Activated CD4-positive, CD25-positive, alpha-beta regulatory T cell treated with anti-CD3 and anti-CD28 coated beads, Interleukin-2, amount 50 U/mL, for 16 hours (primary cell): ENCODE data around the gene TRIM52.
"Not testable (repeated sequence)": the region's sequence is repeated elsewhere in the genome, so short reads cannot be mapped to it uniquely, and the experiment has no call there.

Experiments used
- DNase-seq: peaks from one replicate; pipeline ENCODE4 v3.0.0-alpha.2; 2020; ENCODE audit warnings: low read depth, low spot score

TRIM52 gene

DNA sequence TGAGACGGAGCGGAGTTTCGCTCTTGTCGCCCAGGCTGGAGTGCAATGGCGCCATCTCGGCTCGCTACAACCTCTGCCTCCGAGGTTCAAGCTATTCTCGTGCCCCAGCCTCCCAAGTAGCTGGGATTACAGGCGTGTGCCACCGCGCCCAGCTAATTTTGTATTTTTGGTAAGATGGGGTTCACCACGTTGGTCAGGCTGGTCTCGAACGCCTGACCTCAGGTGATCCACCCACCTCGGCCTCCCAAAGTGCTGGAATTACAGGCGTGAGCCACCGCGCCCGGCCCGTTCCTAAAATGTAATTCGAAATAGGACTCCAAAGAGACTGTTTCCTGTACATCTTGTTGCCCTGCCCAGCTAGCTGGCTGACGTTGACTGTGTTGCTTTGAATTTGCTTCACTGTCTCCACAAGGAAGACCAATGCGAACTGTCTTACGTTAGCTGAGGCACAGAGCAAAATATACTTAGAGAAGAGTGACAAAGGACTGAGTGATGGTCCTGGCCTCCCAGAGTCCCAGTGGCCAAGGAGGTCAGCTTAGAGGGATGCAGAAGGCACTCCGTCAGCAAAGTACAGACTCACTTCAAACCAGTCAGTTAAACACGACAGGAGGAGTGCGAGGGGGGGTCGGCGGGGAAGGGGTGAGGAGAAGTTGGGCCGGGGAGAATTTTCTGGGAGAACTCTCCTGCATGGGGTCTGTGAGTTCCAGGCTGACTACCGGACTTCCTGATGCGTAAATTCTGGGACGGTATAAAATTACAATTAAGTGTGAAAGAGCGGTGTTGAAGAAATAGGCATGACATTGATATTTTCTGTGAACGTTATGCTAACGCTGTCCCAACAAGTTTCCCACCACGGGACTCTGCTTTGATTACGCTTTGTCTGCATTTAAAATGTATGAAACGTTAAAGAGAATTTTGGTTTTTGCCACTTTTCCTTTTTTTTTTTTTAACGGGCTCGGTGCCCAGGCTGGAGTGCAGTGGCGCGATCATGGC is 44.6 kb downstream of the TRIM52 start:
- DNase-seq = no peak

- not testable (repeated sequence) for DNase-seq
Measured at GRCh38 chr5:181214249-181214648, 46.7 kb downstream of the TRIM52 start.

DNA sequence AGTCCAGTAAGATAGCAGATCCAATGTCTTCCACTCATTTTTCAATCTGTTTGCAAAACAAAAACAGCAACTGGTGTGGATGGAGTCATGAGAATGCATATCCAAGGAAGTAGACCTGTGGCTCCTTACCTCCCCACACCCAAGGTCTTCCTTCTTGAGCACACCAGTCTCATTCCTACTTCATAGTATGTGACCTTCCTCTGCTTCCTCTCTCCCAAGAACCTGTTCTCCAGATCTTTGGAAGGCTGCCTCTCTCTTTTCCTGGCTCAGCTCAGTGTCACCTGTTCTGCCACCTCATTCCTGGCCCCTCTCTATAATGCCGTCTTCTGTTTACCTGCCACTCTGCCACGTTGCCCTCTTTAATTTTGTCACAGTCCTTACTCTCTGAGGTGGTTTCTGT is 48.0 kb downstream of the TRIM52 start:
- DNase-seq = no peak

DNA sequence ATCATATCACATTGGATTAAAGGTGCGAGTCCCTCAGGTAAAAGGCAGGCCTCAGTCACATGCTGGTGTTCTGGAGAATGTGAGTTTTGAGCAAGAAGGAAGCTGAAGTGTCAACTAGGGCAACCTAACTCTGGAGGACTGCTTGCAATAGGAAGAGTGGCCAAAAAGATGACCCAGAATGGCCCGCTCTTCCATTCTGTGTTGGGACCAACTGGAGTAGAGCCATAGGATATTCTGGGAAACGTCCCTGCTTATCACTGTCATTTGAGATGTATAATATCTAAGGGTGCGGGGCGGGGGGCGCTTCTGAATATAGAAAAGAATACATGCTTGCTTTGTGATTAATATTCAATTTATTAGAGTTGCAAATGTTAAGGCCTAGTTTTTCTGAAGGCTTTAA is 48.9 kb downstream of the TRIM52 start:
- no peak for DNase-seq

- DNase-seq = no peak
Measured at GRCh38 chr5:181211208-181211607, 49.7 kb downstream of the TRIM52 start.

GRCh38 chr5:181210698-181211097 is 50.2 kb downstream of the TRIM52 start:
- DNase-seq = not testable (repeated sequence)

DNA sequence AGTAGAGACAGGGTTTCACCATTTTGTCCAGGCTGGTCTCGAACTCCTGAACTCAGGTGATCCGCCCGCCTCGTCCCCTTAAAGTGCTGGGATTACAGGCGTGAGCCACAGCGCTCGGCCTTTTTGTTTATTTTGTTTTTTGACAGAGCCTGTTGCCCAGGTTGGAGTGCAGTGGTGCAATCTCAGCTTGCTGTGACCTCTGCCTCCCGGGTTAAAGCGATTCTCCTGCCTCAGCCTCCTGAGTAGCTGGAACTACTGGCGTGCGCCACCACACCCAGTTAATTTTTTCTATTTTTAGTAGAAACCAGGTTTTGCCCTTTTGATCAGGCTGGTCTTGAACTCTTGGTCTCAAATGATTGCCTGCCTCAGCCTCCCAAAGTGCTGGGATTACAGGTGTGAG is 50.8 kb downstream of the TRIM52 start:
- DNase-seq = not testable (repeated sequence)

- DNase-seq = not testable (repeated sequence)
Measured at GRCh38 chr5:181209006-181209405, 51.9 kb downstream of the TRIM52 start.

- no peak for DNase-seq
Measured at GRCh38 chr5:181207960-181208253, 53.0 kb downstream of the TRIM52 start.

DNA sequence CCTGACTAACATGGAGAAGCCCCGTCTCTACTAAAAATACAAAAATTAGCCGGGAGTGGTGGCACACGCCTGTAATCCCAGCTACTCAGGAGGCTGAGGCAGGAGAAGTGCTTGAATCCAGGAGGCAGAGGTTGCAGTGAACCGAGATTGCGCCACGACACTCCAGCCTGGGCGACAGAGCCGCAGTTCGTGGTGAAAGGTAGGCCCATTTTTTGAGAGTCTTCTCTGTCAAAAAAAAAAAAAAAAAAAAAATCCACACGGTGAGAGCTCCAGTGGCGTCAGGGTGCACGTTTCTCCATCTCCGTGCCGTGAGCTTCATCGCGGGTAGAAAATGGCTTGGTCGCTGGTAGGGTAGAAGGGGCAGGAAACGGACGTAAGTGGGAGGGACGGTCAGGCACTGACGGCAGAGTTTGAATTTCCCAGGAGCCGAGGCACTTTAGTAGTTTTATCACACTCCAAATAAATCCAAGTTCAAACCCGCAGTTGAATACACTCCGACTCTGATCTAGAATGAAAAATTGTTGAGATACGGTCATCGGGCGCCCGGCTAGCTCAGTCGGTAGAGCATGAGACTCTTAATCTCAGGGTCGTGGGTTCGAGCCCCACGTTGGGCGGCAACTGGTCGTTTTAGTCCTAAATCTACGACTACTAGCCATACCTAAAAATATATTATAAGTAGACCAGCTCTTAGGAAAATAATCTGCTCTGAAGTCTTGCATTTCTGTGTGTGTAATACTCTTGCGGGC is 53.6 kb downstream of the TRIM52 start:
- DNase-seq = no peak

GRCh38 chr5:181205761-181206649 is 54.9 kb downstream of the TRIM52 start:
- no peak for DNase-seq
